SK-N-SH (cell line): ENCODE data around the gene BMP2K. TPM values are rescaled to one million over a fixed set of nuclear protein-coding genes. Genes with fewer than 3 reads are reported as not detected.
"Not testable (repeated sequence)": the region's sequence is repeated elsewhere in the genome, so short reads cannot be mapped to it uniquely, and the experiment has no call there.

Experiments
- CTCF ChIA-PET: fragments of 300-600, 350-600 bp; formaldehyde crosslinking; extraction: SDS; loops from one replicate; lab custom pipeline; 2021; lab: Yijun Ruan, JAX
- POLR2A ChIA-PET: fragments of 350-600 bp; sonication (Branson Sonifier 250); formaldehyde crosslinking; extraction: SDS; loops from one replicate; lab custom pipeline; 2020; ENCODE audit warnings: antibody characterized with exemption, inconsistent platforms; lab: Yijun Ruan, JAX
- DNase-seq: peaks from one replicate; pipeline ENCODE4 v3.0.0; 2012
- H2AFZ ChIP-seq: fragments of 200-600 bp; sonication (generic); 2 replicates; pipeline ENCODE4 v1.8.1; 2016; ENCODE audit warnings: antibody characterized with exemption, mild to moderate bottlenecking, low read depth
- H3F3A ChIP-seq: fragments of 200-600 bp; sonication (generic); replicated peaks from 2 replicates; pipeline ENCODE3; 2016; ENCODE audit warnings: antibody characterized with exemption, mild to moderate bottlenecking; ENCODE audit not compliant: insufficient read depth
- H3K27ac ChIP-seq, 2 experiments: fragments of 200-500 bp in 1 of 2; fragments of 200-600 bp in 1 of 2; sonication (Bioruptor generic) in 1 of 2; sonication (generic), shearing (Covaris generic) in 1 of 2; 2 replicates each; pipeline versions ENCODE4 v1.5.1 to v1.6.1; 2014 to 2016; ENCODE audit warnings: low read depth in 2 of 2, inconsistent platforms in 1 of 2, low read length in 1 of 2, mild to moderate bottlenecking in 1 of 2, mixed read lengths in 1 of 2
- H3K27me3 ChIP-seq: fragments of 200-600 bp; sonication (generic), shearing (Covaris generic); 2 replicates; pipeline ENCODE4 v1.6.1; 2016; ENCODE audit warnings: mixed run types; ENCODE audit not compliant: insufficient read depth
- H3K36me3 ChIP-seq, 2 experiments: fragments of 200-500 bp in 1 of 2; fragments of 200-600 bp in 1 of 2; sonication (Bioruptor generic) in 1 of 2; sonication (generic) in 1 of 2; replicated peaks in 1 of 2; 2 replicates each; pipeline versions ENCODE3 to v1.5.1; 2014 to 2016; ENCODE audit warnings: low read length in 1 of 2, mild to moderate bottlenecking in 1 of 2; ENCODE audit not compliant: insufficient read depth in 2 of 2, control insufficient read depth in 1 of 2
- H3K4me1 ChIP-seq, 2 experiments: fragments of 200-500 bp in 1 of 2; fragments of 200-600 bp in 1 of 2; sonication (Bioruptor generic) in 1 of 2; sonication (generic), shearing (Covaris generic) in 1 of 2; 2 replicates each; pipeline versions ENCODE4 v1.5.1 to v1.6.1; 2014 to 2016; ENCODE audit warnings: low read depth in 1 of 2, low read length in 1 of 2, mixed run types in 1 of 2; ENCODE audit not compliant: insufficient read depth in 2 of 2, control insufficient read depth in 1 of 2
- H3K4me2 ChIP-seq: fragments of 200-600 bp; sonication (generic), shearing (Covaris generic); 2 replicates; pipeline ENCODE4 v1.6.1; 2017; ENCODE audit warnings: mixed run types
- H3K4me3 ChIP-seq, 2 experiments: fragments of 200-500 bp in 1 of 2; fragments of 200-600 bp in 1 of 2; sonication (Bioruptor generic) in 1 of 2; sonication (generic), shearing (Covaris generic) in 1 of 2; 2 replicates each; pipeline versions ENCODE4 v1.5.1 to v1.8.1; 2014 to 2016; ENCODE audit warnings: low read depth in 2 of 2, inconsistent platforms in 1 of 2, low read length in 1 of 2, mild to moderate bottlenecking in 1 of 2, mixed read lengths in 1 of 2, moderate library complexity in 1 of 2
- H3K79me2 ChIP-seq: fragments of 200-600 bp; sonication (generic); 2 replicates; pipeline ENCODE4 v1.8.1; 2017; ENCODE audit warnings: mild to moderate bottlenecking; ENCODE audit not compliant: insufficient read depth
- H3K9ac ChIP-seq: fragments of 200-600 bp; sonication (generic); 2 replicates; pipeline ENCODE4 v1.6.1; 2017; ENCODE audit warnings: mixed run types
- H3K9me2 ChIP-seq: fragments of 200-600 bp; sonication (generic); 2 replicates; pipeline ENCODE4 v1.6.1; 2017; ENCODE audit warnings: mixed run types
- H3K9me3 ChIP-seq: fragments of 200-600 bp; sonication (generic); 2 replicates; pipeline ENCODE4 v1.6.1; 2017; ENCODE audit warnings: mixed run types, mild to moderate bottlenecking, moderate library complexity
- H4K20me1 ChIP-seq: fragments of 200-600 bp; sonication (generic); 2 replicates; pipeline ENCODE4 v1.6.1; 2017; ENCODE audit warnings: mild to moderate bottlenecking, mixed run types; ENCODE audit not compliant: insufficient read depth
- CHD2 ChIP-seq: fragments of 150-350 bp; IDR thresholded peaks from 2 replicates; pipeline ENCODE4 v1.6.1; 2018; ENCODE audit warnings: low read length; ENCODE audit not compliant: partially characterized antibody
- EZH2phosphoT487 ChIP-seq: fragments of 200-600 bp; sonication (generic); IDR thresholded peaks from 2 replicates; pipeline ENCODE4 v1.6.1; 2017; ENCODE audit warnings: low read depth, mixed run types, mild to moderate bottlenecking, antibody characterized with exemption, moderate library complexity, borderline replicate concordance
- FOSL2 ChIP-seq: IDR thresholded peaks from 2 replicates; pipeline ENCODE4 v1.4.0; 2012; ENCODE audit warnings: low read depth, mild to moderate bottlenecking, moderate library complexity, borderline replicate concordance
- FOXJ3 ChIP-seq: sonication (generic); formaldehyde crosslinking; IDR thresholded peaks from 2 replicates; pipeline ENCODE4 v1.5.1; 2020; ENCODE audit warnings: mild to moderate bottlenecking, missing genetic modification reagents
- FOXM1 ChIP-seq: IDR thresholded peaks from 2 replicates; pipeline ENCODE4 v1.4.0; 2012; ENCODE audit warnings: low read depth, mild to moderate bottlenecking
- IRF3 ChIP-seq: fragments of 150-350 bp; IDR thresholded peaks from 2 replicates; pipeline ENCODE4 v1.6.1; 2016; ENCODE audit warnings: mild to moderate bottlenecking, low read depth, low read length
- JUND ChIP-seq: IDR thresholded peaks from 2 replicates; pipeline ENCODE4 v1.4.0; 2012
- MEF2A ChIP-seq: IDR thresholded peaks from 2 replicates; pipeline ENCODE4 v1.4.0; 2012; ENCODE audit warnings: low read depth, borderline replicate concordance
- NFIC ChIP-seq: IDR thresholded peaks from 2 replicates; pipeline ENCODE4 v1.4.0; 2012; ENCODE audit warnings: borderline replicate concordance
- NRF1 ChIP-seq: IDR thresholded peaks from 2 replicates; pipeline ENCODE4 v1.6.1; 2012; ENCODE audit warnings: low read depth, mild to moderate bottlenecking, low read length
- POLR2AphosphoS5 ChIP-seq: IDR thresholded peaks from 2 replicates; pipeline ENCODE4 v1.6.1; 2012; ENCODE audit warnings: low read depth, low read length
- RCOR1 ChIP-seq: fragments of 150-350 bp; IDR thresholded peaks from 2 replicates; pipeline ENCODE4 v1.6.1; 2017; ENCODE audit warnings: antibody characterized with exemption, low read length
- RFX5 ChIP-seq: IDR thresholded peaks from 2 replicates; pipeline ENCODE4 v1.6.1; 2012; ENCODE audit warnings: mild to moderate bottlenecking, improper control_type of control experiment, low read length
- SIN3A ChIP-seq: IDR thresholded peaks from 2 replicates; pipeline ENCODE4 v1.6.1; 2012; ENCODE audit warnings: low read depth, mild to moderate bottlenecking, low read length, moderate library complexity, borderline replicate concordance
- TEAD4 ChIP-seq: IDR thresholded peaks from 2 replicates; pipeline ENCODE4 v1.4.0; 2012; ENCODE audit warnings: mild to moderate bottlenecking, borderline replicate concordance; ENCODE audit not compliant: insufficient read depth
- YY1 ChIP-seq: IDR thresholded peaks from 2 replicates; pipeline ENCODE4 v1.4.0; 2012; ENCODE audit warnings: low read depth, mild to moderate bottlenecking
- ZBTB33 ChIP-seq: IDR thresholded peaks from 2 replicates; pipeline ENCODE4 v1.4.0; 2012; ENCODE audit warnings: low read depth, borderline replicate concordance
- WGBS: methylation state at CpG from one replicate; pipeline ENCODE4 v1.1.6; 2017; ENCODE audit warnings: low lambda C conversion rate; 5-methylcytosine and 5-hydroxymethylcytosine counted together
- polyA plus RNA-seq, 3 experiments: library from polyadenylated mRNA; depleted of rRNA; stranded (reverse); fragments of >200 nt; gene quantifications; 2 replicates each; pipeline ENCODE4 v1.2.3, GENCODE V29; 2012

BMP2K gene
- polyA plus RNA-seq, 1 of the 3 experiments (the other 2 are of a cell fraction): 7.2 TPM

- H4K20me1 ChIP-seq, H3K36me3 ChIP-seq, H3K9me3 ChIP-seq, DNase-seq, H3K4me2 ChIP-seq, POLR2A ChIA-PET, CTCF ChIA-PET, H2AFZ ChIP-seq, H3K9me2 ChIP-seq, H3K4me3 ChIP-seq, H3K9ac ChIP-seq, H3K27ac ChIP-seq, H3K27me3 ChIP-seq, H3F3A ChIP-seq, H3K4me1 ChIP-seq: not testable (repeated sequence)
- H3K79me2 ChIP-seq: peaks cover 71% of the 10 kb centered on the region
- 95% methylated on average over 4 of the region's 5 CpGs for WGBS
Observed at GRCh38 chr4:78795594-78796416, 19.7 kb downstream of the BMP2K start.

GRCh38 chr4:78796526-78796925 is 20.4 kb downstream of the BMP2K start:
- Histone ChIP-seq H4K20me1 (no peaks in the 10 kb centered on the region), H3K36me3 (peaks cover 4 to 5% of the 10 kb centered on the region in 2 experiments), H3K9ac (no peak overlapping the region), H3K4me1 (no peaks in the 10 kb centered on the region), H3K9me2 (no peaks in the 10 kb centered on the region), H2AFZ (no peak overlapping the region), H3K79me2 (peaks cover 71% of the 10 kb centered on the region), H3F3A (no peaks in the 10 kb centered on the region), H3K27ac (no peak overlapping the region), H3K27me3 (no peaks in the 10 kb centered on the region), H3K9me3 (no peaks in the 10 kb centered on the region), H3K4me2 (no peak overlapping the region), H3K4me3 (no peak overlapping the region)
- POLR2A ChIA-PET: no interaction called here
- TF ChIP-seq EZH2phosphoT487: no peak
- no peak for TF ChIP-seq POLR2AphosphoS5
- TF ChIP-seq FOSL2: no peak
- no peak for TF ChIP-seq ZBTB33
- TF ChIP-seq NRF1: no peak
- TF ChIP-seq TEAD4: no peak
- TF ChIP-seq YY1: no peak
- WGBS: 100% methylated on average over 2 of the region's 2 CpGs
- no peak for DNase-seq
- CTCF ChIA-PET: no interaction called here

GRCh38 chr4:78797777-78798284 is 21.7 kb downstream of the BMP2K start:
- Histone ChIP-seq H3F3A (no peaks in the 10 kb centered on the region), H3K4me3 (no peak overlapping the region), H3K36me3 (peaks cover 4 to 5% of the 10 kb centered on the region in 2 experiments), H3K9me2 (no peaks in the 10 kb centered on the region), H2AFZ (no peak overlapping the region), H4K20me1 (no peaks in the 10 kb centered on the region), H3K27me3 (no peaks in the 10 kb centered on the region), H3K27ac (no peak overlapping the region), H3K4me2 (no peak overlapping the region), H3K9ac (no peak overlapping the region), H3K79me2 (peaks cover 71% of the 10 kb centered on the region), H3K9me3 (no peaks in the 10 kb centered on the region), H3K4me1 (no peaks in the 10 kb centered on the region)
- 99% methylated on average over 4 of the region's 4 CpGs for WGBS
- ChIA-PET CTCF (interaction anchor here (0.7 kb wide), 1 partner anchor 520 kb away, joined by 3 read pairs; no protein-coding TSS in a partner anchor), POLR2A (no interaction called here)
- DNase-seq: no peak
- no peak for TF ChIP-seq FOSL2
- TF ChIP-seq TEAD4: no peak
- no peak for TF ChIP-seq RCOR1
- no peak for TF ChIP-seq MEF2A
- no peak for TF ChIP-seq RFX5
- TF ChIP-seq POLR2AphosphoS5: no peak
- TF ChIP-seq NFIC: no peak
- no peak for TF ChIP-seq YY1
- no peak for TF ChIP-seq FOXM1
- no peak for TF ChIP-seq EZH2phosphoT487
- TF ChIP-seq IRF3: no peak
- no peak for TF ChIP-seq SIN3A
- TF ChIP-seq CHD2: no peak
- TF ChIP-seq JUND: no peak
- no peak for TF ChIP-seq FOXJ3 (CRISPR knock-in tag)
